Measurements from ENCODE around the gene SF3B5. TPM values are rescaled to one million over a fixed set of nuclear protein-coding genes. Genes with fewer than 3 reads are reported as not detected.
"Not testable (repeated sequence)": the region's sequence is repeated elsewhere in the genome, so short reads cannot be mapped to it uniquely, and the experiment has no call there.

Gene SF3B5
- total RNA-seq, 2 donors from 2014 or later, result 133 to 167 TPM

DNA sequence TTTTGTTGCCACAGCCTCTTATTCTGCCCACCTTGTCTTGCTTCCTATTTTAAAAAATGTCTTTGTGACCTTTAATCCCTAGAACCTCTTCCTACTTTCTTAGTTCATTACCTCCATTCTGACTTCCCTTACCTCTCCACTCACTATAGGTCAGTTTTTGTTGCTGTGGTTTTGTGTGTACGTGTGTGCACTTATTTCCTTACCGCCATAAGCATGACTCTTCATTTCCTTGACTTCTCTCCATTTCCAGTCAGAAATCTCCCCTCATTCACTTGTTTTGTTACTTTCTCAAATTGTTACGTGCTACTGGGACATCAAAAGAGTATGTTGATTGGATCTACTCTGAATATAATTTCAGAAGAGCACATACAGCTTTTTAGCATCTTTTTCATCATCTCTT is 26.6 kb downstream of the SF3B5 start:
- intact Hi-C loops (cut with DNase I, micrococcal nuclease), result no loop called here
- DNase-seq (no peak), ATAC-seq (no peak)

- ATAC-seq (no peak), DNase-seq (no peak)
- intact Hi-C loops (cut with DNase I, micrococcal nuclease), result no loop called here
Measured at GRCh38 chr6:144066741-144067484, 28.5 kb downstream of the SF3B5 start.

DNA sequence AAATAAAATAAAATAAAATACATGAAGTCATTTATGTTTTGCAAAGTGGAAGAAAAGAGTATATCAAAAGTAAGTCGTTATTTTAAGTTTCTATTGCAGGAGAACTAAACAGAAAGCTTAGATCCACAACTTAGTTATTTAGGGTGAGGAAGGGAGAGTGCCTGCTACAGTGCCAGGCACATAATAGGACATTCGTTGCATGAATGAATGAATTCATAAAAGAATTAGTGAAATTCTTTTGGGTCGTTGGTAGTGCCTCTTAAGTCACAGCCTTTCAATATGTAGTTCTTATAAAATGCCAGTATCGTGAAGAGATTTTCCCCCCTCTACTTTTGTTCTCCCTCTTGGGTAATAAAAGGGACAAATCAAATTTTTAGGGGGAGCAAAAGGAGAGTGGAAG is 29.1 kb downstream of the SF3B5 start:
- no peak for DNase-seq
- no peak for ATAC-seq
- intact Hi-C loops (cut with DNase I, micrococcal nuclease), result no loop called here

DNA sequence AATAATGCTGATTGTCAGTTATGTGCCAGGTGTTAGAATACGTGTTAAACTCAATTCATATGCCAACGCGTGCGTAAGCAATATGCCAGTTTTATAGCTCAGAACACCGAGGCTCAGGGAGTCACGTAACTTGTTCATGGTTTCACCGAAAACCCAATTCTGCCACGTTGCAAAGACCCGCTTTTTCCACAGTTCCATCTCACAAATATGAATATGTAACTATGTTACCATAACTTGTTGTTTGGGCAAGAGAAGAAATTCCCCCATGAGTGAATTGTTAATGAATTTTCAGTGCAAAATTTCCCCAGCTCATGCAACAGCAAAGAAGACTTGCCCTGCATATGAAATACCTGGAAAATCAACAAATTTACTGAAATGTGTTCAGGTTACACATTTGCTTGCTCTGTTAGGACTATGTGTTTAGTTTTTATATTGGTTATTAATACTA is 30.1 kb downstream of the SF3B5 start:
- intact Hi-C loops (cut with DNase I, micrococcal nuclease), result no loop called here
- peak in 1 of 2 donors; percentile 69 for DNase-seq
- no peak for ATAC-seq

DNA sequence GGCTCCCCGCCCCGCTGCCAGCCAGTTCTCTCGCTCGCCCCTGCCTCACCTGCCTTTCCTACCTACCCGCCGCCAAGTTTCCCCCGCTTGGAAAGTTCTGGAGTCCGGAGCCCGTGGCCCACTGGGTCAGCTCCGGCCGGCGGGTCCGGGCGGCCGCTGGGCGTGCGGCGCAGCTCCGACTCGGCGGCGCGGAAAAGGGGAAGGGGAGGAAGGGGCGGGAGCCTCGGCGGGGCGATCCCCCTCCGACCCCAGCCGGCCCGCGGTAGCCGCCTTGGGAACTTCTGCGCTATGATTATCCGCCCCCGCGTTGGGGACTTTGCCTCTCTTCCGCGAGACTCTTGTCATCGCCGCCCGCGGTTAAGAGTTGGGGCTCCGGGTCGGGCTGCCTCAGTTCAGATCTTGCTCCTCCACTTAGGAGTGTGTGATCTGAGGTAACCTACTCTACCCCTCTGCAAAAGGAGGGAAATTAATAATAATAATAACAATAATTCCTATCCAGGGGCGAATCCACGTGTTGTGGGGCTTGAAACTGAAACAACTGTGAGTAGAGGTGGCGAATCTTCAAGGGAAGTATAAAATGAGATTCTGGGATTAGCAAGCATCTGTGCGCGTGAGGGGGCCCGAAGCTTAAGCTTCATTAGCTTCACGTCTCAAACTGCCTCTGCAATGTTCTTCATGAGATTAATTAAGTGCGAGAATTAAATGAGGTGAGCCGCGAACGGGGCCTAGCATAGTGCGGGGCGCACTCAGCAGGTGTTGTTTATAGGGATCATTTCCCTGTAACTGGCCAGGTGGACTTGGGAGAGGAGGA is 30.8 kb downstream of the SF3B5 start:
- DNase-seq (peak in 1 of 2 donors; percentile 73), ATAC-seq (peak; percentile 75)
- intact Hi-C loops (cut with DNase I, micrococcal nuclease), result no loop called here

DNA sequence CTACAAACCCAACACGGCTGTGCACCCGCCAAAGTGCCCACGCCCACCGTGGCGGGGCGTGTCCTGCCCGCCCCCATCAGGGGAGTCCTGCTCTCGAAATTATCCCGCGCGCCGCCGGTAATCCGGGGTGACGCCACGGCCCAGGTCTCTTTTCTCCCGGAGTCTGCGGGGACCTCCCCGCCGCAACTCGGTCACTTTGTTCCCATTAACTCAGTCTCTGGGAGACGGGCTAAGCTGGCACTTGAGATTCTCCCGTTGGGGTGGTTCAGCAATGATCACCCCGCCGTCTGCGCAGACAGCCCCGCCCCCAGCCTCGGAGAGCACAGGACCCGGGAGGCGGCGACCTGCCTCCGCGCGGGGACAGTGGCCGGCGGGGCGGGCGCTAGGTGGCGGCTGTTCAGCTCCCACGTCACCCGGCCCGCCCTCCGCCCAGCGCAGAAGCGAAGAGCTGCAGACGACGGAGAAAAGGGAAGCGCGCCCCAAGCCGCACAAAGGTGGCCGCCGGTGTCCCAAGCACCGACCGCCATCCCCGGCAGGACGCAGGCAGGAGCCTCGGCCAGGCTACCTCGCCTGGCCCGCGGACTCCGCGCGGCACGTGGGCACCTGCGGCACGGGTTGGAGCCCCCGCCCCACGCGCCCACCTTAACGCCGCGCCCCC is 31.5 kb downstream of the SF3B5 start:
- ATAC-seq (peak; percentile 92), DNase-seq (peak; percentile 92 to 97)
- intact Hi-C loops (cut with DNase I, micrococcal nuclease), result no loop called here

DNA sequence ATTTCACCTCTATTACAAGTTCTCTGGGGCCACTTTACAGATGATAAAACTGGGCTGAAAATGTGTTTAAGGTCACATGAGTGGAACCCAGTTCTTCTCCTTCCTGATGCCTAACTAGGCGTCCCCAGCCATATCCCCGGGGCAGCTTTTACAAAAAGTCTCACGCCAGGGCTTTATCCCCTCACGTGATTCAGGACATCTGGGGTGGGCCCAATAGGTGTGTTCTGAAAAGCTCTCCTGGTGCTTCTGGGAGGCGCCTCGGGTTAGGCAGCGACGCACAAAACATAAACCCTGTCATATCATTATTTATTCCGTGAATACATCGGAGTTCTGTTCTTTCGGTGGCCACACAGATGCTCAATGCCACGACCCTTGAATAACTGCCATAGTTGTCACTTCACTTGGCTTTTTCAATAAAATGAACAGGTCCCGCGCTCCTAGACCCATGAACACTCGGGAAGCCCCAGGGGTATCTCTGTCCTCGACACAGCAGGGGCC is 32.1 kb downstream of the SF3B5 start:
- peak; percentile 48 to 59 for DNase-seq

DNA sequence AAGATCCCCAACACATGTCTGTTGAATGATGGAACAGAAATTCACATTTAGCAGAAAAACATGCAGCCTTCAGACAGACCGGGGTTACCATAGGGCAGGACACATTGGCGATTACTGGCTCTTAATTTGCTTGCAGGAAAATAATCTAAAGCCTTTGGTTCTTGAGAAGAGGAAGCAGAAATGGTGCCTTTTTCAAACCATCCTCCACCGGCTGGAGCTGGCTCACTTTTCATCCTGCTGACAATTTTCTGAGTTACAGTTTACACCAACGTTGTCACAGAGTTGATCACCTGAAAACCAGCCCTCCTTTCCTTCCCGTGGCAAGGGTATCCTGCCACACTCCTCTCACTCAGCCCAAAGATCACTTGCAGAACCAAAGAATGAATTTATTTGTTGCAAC is 32.6 kb downstream of the SF3B5 start:
- DNase-seq (no peak), ATAC-seq (no peak)
- intact Hi-C loops (cut with DNase I, micrococcal nuclease), result no loop called here

More for the DNA sequence above, 32.1 kb downstream of the SF3B5 start:
- ATAC-seq, result peak; percentile 26
- intact Hi-C loops (cut with DNase I, micrococcal nuclease), result no loop called here

DNA sequence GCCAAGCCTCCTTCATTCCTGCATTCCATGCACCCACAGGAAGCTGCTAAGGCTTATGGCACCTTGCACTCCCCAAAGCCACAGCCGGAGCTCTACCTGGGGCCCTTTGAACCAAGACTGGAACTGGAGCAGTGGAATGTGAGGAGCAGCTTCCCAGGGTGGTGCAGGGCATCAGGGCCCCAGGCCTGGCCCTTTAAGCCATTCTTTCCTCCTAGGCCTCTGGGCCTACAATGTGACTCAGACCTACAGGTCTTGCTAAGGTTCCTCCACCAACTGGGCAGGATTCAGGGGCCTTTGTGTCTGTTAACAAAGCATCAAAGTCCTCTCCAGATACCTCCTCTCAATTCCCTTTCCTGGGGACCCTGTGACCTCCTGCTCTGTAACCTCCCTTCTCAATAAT is 36.2 kb downstream of the SF3B5 start:
- intact Hi-C loops (cut with DNase I, micrococcal nuclease), result no loop called here
- ATAC-seq (no peak), DNase-seq (no peak)

GRCh38 chr6:144055121-144055931 is 40.0 kb downstream of the SF3B5 start:
- ATAC-seq, result peak; percentile 90
- intact Hi-C loops (cut with DNase I, micrococcal nuclease), result no loop called here
- DNase-seq, result no peak

- ATAC-seq (peak; percentile 69), DNase-seq (no peak)
- intact Hi-C loops (cut with DNase I, micrococcal nuclease), result no loop called here
Measured at GRCh38 chr6:144053601-144054000, 41.8 kb downstream of the SF3B5 start.

- DNase-seq, result no peak
- no peak for ATAC-seq
- intact Hi-C loops (cut with DNase I, micrococcal nuclease), result no loop called here
Measured at GRCh38 chr6:144052488-144052887, 42.9 kb downstream of the SF3B5 start.

GRCh38 chr6:144049386-144049785 is 46.0 kb downstream of the SF3B5 start:
- ATAC-seq, result no peak
- DNase-seq, result no peak
- intact Hi-C loops (cut with DNase I, micrococcal nuclease), result no loop called here

DNA sequence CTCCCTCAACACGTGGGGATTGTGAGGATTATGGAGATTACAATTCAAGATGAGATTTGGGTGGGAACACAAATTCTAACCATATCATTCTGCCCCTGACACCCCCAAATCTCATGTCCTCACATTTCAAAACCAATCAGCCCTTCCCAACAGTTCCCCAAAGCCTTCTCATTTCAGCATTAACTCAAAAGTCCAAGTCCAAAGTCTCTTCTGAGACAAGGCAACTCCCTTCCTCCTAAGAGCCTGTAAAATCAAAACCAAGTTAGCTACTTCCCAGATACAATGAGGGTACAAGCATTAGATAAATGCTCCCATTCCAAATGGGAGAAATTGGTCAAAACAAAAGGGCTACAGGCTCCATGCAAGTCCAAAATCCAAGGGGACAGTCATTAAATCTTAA is 47.7 kb downstream of the SF3B5 start:
- DNase-seq (no peak), ATAC-seq (peak; percentile 74)
- intact Hi-C loops (cut with DNase I, micrococcal nuclease), result no loop called here

GRCh38 chr6:144046672-144047071 is 48.7 kb downstream of the SF3B5 start:
- ATAC-seq; DNase-seq; intact Hi-C loops (cut with DNase I, micrococcal nuclease): not testable (repeated sequence)

DNA sequence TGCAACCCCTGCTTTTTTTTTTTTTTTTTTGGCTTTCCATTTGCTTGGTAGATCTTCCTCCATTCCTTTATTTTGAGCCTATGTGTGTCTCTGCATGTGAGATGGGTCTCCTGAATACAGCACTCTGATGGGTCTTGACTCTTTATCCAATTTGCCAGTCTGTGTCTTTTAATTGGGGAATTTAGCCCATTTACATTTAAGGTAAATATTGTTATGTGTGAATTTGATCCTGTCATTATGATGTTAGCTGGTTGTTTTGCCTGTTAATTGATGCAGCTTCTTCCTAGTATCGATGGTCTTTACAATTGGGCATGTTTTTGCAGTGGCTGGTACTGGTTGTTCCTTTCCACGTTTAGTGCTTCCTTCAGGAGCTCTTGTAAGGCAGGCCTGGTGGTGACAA is 50.4 kb downstream of the SF3B5 start:
- intact Hi-C loops (cut with DNase I, micrococcal nuclease); ATAC-seq; DNase-seq: not testable (repeated sequence)

Measured in left colon (tissue), 2 donors.